Fibroblast of pulmonary artery (primary cell): ENCODE measurements around the gene RBCK1.

Experiments used
- DNase-seq: peaks from one replicate; pipeline ENCODE4 v3.0.0-alpha.2; 2010; ENCODE audit warnings: low read depth
- H3K4me3 ChIP-seq: replicated peaks from 2 replicates; pipeline ENCODE4 v1.5.1; 2011; ENCODE audit warnings: low read depth, mild to moderate bottlenecking, control low read depth, low read length, moderate library complexity
- TF ChIP-seq, protein P1 (sequence below): IDR thresholded peaks from 2 replicates; pipeline ENCODE4 v1.5.1; 2011; ENCODE audit warnings: mild to moderate bottlenecking, control low read depth, low read length, inconsistent platforms; ENCODE audit errors: missing control alignments

RBCK1 gene

DNA sequence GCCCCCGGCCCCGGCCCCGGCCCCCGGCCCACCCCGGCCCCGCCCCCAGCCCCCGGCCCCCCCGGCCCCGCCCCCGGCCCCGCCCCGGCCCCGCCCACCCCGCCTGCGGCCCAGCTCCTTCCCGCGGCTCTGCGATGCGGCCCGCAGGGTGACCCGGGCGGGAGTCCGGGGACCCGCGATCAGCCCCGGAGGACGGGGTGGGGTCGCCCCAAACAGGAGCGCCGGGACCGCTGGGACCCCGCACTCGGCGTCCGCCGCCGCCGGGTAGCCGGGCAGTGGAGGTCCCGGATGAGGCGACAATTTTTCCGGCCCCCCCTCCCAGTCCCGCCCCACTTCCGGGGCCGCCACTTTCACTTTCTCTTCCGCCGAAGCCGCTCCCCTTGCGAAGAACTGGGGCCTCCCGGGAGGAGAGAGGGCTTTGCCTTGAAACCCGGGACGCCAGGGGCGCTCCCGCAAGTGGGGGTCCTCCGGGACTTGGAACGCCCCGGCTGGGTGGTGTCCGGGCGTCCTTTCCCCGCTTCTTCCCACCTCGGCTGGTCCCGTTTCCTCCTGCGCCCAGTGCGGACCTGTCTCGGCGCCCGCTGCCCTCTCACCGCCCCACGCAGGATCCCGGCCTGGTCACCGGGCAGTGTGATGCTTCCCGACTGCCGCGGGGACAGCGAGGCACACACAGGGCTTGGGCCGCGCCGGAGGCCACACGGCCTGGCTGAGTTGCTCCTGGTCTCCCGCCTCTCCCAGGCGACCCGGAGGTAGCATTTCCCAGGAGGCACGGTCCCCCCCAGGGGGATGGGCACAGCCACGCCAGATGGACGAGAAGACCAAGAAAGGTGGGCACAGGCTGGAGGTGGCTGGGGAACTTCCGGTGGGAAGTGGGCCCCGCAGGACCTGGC is at the start of gene RBCK1:
Gene RBCK1, plus strand, starts transcription at position 347 of the 890 bp plus-strand sequence. Its CDS starts 459 bp downstream, at position 806.
- peak; percentile 76 for DNase-seq
- peak within 1 kb of the TSS; percentile 94 for H3K4me3 ChIP-seq
- TF ChIP-seq, protein P1, sequence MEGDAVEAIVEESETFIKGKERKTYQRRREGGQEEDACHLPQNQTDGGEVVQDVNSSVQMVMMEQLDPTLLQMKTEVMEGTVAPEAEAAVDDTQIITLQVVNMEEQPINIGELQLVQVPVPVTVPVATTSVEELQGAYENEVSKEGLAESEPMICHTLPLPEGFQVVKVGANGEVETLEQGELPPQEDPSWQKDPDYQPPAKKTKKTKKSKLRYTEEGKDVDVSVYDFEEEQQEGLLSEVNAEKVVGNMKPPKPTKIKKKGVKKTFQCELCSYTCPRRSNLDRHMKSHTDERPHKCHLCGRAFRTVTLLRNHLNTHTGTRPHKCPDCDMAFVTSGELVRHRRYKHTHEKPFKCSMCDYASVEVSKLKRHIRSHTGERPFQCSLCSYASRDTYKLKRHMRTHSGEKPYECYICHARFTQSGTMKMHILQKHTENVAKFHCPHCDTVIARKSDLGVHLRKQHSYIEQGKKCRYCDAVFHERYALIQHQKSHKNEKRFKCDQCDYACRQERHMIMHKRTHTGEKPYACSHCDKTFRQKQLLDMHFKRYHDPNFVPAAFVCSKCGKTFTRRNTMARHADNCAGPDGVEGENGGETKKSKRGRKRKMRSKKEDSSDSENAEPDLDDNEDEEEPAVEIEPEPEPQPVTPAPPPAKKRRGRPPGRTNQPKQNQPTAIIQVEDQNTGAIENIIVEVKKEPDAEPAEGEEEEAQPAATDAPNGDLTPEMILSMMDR: no peak

DNA sequence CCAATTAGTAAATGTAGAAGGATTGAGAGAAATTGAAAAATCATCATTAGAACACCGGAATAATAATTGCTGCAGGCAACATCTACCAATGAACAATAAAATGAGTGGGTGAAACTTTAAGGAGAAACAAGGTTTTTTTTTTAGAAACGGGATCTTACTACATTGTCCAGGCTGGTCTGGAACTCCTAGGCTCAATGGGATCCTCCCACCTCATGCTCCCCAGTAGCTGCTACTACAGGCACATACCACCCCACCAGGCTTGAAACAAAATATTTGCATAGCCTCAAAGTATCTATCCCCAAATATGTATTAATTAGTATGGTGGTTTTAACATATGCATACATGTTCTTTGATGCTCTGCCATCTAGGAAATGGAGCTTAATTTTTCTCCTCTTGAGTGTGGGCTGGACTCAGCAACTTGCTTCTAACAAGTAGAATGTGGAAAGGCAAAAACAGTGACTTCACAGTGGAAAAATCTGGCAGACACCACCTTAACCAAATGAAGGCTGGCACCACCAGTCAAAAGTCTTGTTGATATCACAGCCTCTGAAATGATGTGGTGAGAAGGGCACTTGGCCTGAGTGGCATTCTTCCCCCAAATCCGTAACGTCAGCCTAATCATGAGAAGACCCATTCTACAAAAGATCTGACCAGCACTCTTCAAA is 49.1 kb upstream of the RBCK1 start:
- TF ChIP-seq, protein P1: no peak
- DNase-seq: no peak
- no peak overlapping the region for H3K4me3 ChIP-seq

DNA sequence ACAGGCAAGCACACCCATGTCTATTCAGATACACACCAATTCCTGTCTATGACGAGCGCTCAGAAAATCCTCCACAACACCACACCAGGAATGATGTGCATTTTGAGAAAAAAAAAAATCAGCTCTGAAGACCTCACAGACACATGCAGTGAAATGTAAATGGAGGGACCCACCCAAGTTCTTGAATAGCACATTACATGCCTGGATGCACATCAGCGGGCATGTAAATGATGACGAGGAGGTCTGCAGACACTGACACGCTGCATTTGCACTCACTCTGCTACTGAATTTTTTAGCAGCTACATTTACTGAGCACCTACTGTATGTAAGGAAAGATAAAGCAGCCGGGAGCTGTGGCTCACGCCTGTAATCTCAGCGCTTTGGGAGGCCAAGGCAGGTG is 46.5 kb upstream of the RBCK1 start:
- TF ChIP-seq, protein P1: no peak
- H3K4me3 ChIP-seq: no peak overlapping the region
- DNase-seq: no peak

DNA sequence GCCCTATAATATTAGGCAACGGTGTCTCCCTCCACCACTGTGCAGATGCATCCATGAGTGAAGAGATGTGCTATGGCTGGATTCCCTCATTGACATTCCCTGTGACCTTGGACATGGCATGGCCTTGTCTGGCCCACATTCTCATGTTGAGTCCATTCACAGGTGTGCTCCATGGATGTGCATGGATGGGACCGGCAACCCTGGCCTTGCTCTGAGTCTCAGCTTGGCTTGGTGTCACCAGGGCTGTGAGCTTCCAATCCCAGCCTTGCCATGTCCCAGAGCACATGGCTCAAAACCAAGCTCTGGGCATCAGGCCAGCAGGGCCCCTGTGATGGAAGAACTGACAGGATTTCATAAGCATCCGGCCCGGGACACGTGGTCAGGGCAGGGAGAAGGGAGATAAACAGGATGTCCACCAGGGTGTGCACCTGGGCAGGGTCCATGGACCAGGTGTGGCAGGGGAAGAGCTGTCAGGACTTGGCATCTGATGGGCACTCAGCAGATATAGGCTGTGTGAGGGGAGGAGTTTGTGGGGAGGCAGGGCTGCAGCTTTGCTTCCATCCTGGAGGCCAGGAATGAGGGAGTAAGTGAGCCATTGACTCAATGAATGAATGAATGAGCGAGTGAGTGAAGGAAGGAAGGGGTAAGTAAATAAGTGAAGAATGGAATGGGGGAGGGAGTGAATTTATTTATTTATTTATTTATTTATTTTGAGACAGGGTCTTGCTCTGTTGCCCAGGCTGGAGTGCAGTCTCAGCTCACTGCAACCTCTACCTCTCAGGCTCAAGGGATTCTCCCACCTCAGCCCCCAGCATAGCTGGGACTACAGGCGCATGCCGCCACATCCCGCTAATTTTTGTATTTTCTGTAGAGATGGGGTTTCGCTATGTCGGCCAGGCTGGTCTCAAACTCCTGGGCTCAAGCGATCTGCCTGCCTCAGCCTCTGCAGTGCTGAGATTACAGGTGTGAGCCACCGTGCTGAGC is 45.5 kb upstream of the RBCK1 start:
- no peak overlapping the region for H3K4me3 ChIP-seq
- TF ChIP-seq, protein P1: peak; percentile 68
- peak; percentile 95 for DNase-seq

DNA sequence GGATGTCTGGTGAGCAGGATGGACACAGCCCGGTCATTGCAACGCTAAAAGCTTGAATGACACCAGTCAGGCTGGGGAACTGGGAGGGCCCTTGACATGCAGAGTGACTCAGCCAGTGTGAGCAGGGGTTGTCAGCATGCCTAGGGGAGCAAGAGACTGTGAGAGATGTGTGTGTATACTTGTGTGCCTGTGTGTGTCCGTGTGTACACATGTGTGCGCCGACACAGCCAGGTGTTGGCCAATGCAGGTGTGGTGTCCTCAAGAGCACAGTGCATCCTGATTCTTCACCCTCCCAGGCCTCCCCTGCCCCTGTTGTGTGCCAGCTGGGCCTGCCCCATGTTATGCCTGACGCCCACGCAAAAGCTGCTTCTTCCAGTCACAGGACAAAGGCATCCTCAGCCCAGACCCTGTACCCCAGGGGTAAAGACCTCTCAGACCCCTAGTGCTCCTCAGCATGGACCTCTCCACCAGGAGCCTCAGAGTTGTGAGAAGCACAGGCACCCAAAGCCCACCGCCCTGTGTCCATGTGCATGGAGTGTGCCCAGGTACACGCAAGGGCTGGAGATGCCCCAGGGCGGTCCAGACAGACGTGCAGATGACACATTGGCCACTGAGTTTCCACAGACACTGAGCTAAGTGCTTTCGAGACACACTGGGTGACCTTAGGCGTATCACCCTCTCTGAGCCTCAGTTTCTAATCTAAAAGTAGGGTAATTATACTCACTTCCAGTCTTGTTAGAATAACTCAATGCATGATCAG is 44.6 kb upstream of the RBCK1 start:
- no peak overlapping the region for H3K4me3 ChIP-seq
- no peak for DNase-seq
- TF ChIP-seq, protein P1: no peak
